HG03139 (cell line): ENCODE data around the gene LRRC8C.

Source experiments
- ATAC-seq: cut with Tn5 transposase; IDR thresholded peaks from one replicate; pipeline ENCODE4 v1.9.1; 2021; ENCODE audit not compliant: unreplicated experiment

The LRRC8C gene

DNA sequence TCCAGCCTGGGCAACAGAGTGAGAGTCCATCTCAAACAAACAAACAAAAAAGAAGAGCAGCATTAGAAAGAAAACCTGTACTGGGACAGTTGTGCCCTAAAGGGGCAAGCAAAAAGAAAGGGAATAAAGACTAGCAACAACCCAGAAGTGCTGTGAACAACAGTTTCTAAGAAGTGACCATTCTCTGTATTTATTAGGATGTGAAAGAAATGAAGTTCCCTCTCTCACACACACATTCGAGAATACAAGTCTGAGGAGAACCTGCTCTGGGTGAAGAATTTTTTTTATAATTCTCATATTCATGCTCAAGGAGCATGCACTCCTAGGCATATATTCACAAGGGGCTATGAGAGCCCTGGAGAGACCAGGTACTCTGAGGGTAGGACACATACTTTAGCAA, 128.4 kb downstream of the LRRC8C start:
- no peak for ATAC-seq

DNA sequence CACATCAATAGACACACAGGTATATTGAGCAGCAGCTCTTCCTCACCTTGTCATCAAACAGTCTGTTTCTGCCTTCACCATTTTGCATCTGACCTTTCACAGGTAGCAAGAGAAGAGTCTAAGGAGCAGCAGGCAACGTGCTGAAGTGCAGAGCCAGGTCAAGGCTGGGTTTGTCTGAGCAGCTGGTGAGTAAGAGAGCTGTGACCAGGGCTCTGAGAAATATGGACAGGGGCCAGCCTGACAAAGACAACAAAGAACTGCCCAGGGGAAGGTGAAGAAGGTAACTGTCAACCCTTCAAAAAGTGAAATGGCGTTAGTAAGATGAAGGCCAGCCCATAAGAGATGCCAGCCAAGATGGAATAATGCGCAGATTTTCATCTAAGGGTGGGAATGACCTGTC, 129.0 kb downstream of the LRRC8C start:
- no peak for ATAC-seq

DNA sequence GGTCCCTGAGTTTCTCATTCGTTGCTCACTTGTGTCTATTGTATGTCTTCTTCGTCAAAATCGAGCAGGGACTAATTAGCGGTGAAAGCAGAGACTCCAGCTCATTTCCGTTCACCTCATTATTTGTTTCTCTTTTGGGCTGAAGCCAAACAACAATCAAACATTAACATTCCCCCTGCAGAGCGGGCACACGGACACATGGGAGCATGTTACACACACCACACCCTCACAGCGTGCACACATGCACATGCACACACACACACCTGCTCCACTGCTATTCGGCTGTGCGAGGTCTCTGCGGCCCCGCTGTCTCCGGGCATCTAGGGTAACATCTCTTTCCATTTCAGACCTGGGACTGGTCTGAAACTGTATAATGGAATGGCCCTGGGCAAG, 129.5 kb downstream of the LRRC8C start:
- ATAC-seq, result no peak

DNA sequence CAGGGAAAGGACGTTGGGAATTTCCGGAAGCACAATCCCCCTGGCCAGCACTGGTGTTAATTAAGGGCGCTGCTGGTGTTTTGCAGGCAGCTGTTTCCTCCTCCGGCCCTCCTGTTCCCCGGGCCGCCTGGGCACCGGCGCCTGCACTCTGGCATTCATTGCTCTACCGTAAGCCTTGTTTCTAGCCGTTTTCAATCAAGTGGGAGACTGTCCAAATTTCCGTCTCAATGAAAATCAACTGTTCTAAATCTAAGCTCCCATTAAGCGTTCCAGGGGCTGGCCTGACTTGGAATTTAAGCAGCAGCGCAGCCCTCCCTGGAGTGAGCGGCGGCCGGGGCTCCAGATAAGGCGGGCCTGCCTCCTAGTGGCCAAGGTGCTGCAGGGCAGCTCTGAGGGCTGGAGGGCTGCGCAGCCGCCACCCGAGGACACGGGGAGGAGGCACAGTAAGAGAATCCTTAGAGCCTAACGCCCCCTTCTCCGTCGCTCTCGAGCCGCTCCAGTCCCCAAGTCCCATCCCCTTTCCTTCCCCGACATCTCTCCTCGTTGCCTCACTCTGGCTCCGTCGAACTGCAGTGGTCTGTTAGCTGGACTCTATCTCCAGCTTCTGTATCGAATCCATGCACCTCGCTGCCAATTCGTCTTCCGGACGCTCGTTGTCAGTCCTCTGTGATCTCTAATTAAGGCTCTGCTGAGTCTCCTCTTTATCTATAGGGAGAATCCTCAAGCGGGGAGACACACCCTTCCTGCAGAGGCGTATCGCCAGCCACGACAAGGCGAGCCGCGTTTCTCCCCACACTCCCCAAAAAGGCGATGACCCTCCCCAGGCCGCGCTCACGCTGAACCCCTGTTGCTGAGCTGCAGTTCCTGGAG, 130.1 kb downstream of the LRRC8C start:
- peak; percentile 98 for ATAC-seq

DNA sequence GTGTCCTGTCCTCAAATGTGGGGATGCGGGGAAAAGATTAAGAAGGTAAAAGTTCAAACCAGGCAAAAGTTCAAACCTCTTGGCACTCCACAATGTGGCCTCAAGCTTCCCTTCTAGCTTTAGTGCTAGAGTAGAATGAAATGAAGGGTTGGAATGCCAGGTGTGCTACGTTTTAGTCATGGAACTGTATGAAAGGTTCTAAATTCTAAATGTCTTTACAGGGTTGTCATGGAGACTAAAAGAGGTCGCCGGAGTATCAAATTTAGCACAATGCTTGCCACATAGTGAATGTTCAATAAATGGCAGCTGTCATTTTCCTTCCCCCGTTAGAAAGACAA, 130.7 kb downstream of the LRRC8C start:
- ATAC-seq, result no peak

DNA sequence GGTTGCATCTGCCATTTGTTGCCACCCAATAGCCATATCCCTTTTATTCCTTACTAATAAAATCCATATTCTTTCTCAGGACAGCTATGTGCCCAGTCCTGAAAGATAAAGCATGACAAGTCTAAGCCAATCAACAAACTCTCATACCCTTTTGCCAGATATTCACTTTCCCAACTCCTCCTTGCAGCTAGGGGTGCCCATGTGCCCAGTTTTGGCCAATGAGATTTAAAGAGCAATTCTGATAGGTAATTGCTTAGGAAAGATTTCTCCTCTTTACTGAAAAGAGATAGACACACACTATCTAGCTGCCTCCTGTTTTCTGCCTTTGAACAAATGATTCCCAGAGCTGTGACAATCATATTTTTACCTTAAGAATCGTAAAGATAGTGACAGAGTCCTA, 132.9 kb downstream of the LRRC8C start:
- ATAC-seq, result no peak

DNA sequence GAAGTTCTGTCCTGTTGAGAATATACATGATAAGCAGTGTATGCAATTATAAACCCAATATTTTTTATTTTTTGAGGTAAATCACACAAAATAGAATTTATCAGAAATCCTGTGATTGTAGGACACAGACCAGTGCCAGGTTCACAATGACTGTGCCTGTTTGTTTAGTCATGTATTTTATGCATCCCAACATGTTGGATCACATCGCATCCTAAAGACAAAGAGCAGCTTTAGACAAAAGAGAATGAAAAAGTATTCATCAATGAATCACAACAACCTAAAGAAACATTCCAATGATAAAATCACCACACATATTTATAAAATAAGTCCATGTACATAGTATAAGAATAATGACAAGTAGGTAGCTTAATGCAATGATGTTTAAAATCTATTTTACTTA, 134.7 kb downstream of the LRRC8C start:
- ATAC-seq, result no peak
